ENCODE results near the gene FKBP2. TPM values are rescaled to one million over a fixed set of nuclear protein-coding genes. Genes with fewer than 3 reads are reported as not detected.

The FKBP2 gene
- total RNA-seq, 1 donor from 2014 or later, result 66.0 TPM

- intact Hi-C loops (cut with DNase I), result no loop called here
- Histone ChIP-seq H3K4me3 (peak overlapping the region in 1 of 2 donors; percentile 62), H3K9me3 (no peaks in the 10 kb centered on the region), H3K36me3 (no peaks in the 10 kb centered on the region), H3K4me1 (peaks cover 72% of the 10 kb centered on the region), H3K27ac (no peak overlapping the region), H3K27me3 (no peaks in the 10 kb centered on the region)
- TF ChIP-seq POLR2A (IDR thresholded peaks at IDR 0.05) (no peak), CTCF (IDR thresholded peaks at IDR 0.05) (no peak), POLR2AphosphoS5 (IDR thresholded peaks at IDR 0.05; ENCODE audit: insufficient read depth in 1 of 2, low read depth in 1 of 2) (no peak)
- DNase-seq (ENCODE audit: extremely low spot score in 2 of 2), result no peak
Measured at GRCh38 chr11:64231546-64231945, 9.3 kb upstream of the FKBP2 start.

- H3K27ac ChIP-seq, result no peak overlapping the region
- TF ChIP-seq CTCF (IDR thresholded peaks at IDR 0.05), result no peak
- no peak for TF ChIP-seq POLR2AphosphoS5 (IDR thresholded peaks at IDR 0.05; ENCODE audit: insufficient read depth in 1 of 2, low read depth in 1 of 2)
- TF ChIP-seq POLR2A (IDR thresholded peaks at IDR 0.05), result no peak
- H3K9me3 ChIP-seq, result no peaks in the 10 kb centered on the region
- peaks cover 67% of the 10 kb centered on the region for H3K4me1 ChIP-seq
- no peak for DNase-seq (ENCODE audit: extremely low spot score in 2 of 2)
- H3K4me3 ChIP-seq, result no peak overlapping the region
- no peaks in the 10 kb centered on the region for H3K27me3 ChIP-seq
- intact Hi-C loops (cut with DNase I), result no loop called here
- H3K36me3 ChIP-seq, result peaks cover 0 to 4% of the 10 kb centered on the region in 2 donors
Measured at GRCh38 chr11:64232182-64232966, 8.5 kb upstream of the FKBP2 start.

- Histone ChIP-seq H3K9me3 (no peaks in the 10 kb centered on the region), H3K4me3 (no peak overlapping the region), H3K4me1 (peaks cover 67% of the 10 kb centered on the region), H3K27me3 (no peaks in the 10 kb centered on the region), H3K36me3 (peaks cover 0 to 9% of the 10 kb centered on the region in 2 donors), H3K27ac (no peak overlapping the region)
- intact Hi-C loops (cut with DNase I), result no loop called here
- DNase-seq (ENCODE audit: extremely low spot score in 2 of 2), result no peak
- TF ChIP-seq POLR2A (IDR thresholded peaks at IDR 0.05) (no peak), POLR2AphosphoS5 (IDR thresholded peaks at IDR 0.05; ENCODE audit: insufficient read depth in 1 of 2, low read depth in 1 of 2) (no peak), CTCF (IDR thresholded peaks at IDR 0.05) (no peak)
Measured at GRCh38 chr11:64232967-64233315, 8.0 kb upstream of the FKBP2 start.

- H3K27me3 ChIP-seq, result no peaks in the 10 kb centered on the region
- intact Hi-C loops (cut with DNase I), result no loop called here
- peaks cover 0 to 18% of the 10 kb centered on the region in 2 donors for H3K36me3 ChIP-seq
- TF ChIP-seq POLR2AphosphoS5 (IDR thresholded peaks at IDR 0.05; ENCODE audit: insufficient read depth in 1 of 2, low read depth in 1 of 2) (peak in 1 of 2 donors; percentile 88), POLR2A (IDR thresholded peaks at IDR 0.05) (peak in 1 of 2 donors; percentile 43), CTCF (IDR thresholded peaks at IDR 0.05) (no peak)
- peaks cover 65% of the 10 kb centered on the region for H3K4me1 ChIP-seq
- peak within 1 kb of the TSS; percentile 62 to 94 for H3K4me3 ChIP-seq
- H3K9me3 ChIP-seq, result no peaks in the 10 kb centered on the region
- DNase-seq (ENCODE audit: extremely low spot score in 2 of 2), result no peak
- peak within 1 kb of the TSS; percentile 94 for H3K27ac ChIP-seq
Measured at GRCh38 chr11:64233913-64234586, 6.8 kb upstream of the FKBP2 start, which contains the start of gene VEGFB. VEGFB (plus strand) TSS chr11:64234584; CDS start chr11:64234834, 250 bp downstream.
